AG20443 (cell line): Measurements from ENCODE around the gene KCNQ1OT1.

Experiments used
- DNase-seq: peaks from one replicate; pipeline ENCODE4 v3.0.0; 2012; ENCODE audit warnings: low spot score, mixed read lengths

The KCNQ1OT1 gene

DNA sequence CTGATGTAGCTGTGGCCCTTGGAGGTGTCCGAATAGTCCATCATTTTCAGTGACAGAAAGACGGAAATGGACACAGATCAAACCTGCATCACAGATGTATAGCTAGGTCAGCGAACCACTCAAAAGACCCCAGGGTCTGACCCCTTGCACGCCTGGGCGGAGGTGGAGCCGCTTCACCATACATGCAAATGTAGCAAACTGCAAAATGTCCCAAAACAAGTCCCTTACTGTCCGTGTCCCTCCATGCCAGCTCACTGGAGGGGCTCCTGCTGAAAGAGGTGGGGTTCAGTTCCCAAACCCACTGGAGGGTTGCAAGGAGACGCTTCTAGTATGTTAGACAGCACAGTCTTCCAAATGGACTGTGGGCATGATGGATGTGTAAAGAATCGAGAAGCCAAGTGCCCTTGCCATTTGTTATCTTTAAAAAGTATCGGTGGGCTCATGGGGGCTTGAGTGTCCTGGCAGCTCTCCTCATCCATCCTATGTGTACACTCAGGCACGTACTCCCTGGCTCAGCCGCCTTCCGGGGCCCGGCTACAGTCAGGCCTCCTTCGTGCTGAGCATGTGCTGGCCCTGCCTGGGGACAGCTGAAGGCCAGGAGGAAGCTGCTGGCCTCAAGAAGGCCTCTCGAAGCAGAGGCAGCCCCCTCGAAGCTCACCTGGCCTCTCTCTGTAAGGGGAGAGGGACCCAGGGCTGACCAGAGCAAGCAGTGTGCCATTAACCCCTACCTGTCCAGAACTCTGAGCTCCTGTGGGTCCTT is 20.2 kb upstream of the KCNQ1OT1 start:
- no peak for DNase-seq

DNA sequence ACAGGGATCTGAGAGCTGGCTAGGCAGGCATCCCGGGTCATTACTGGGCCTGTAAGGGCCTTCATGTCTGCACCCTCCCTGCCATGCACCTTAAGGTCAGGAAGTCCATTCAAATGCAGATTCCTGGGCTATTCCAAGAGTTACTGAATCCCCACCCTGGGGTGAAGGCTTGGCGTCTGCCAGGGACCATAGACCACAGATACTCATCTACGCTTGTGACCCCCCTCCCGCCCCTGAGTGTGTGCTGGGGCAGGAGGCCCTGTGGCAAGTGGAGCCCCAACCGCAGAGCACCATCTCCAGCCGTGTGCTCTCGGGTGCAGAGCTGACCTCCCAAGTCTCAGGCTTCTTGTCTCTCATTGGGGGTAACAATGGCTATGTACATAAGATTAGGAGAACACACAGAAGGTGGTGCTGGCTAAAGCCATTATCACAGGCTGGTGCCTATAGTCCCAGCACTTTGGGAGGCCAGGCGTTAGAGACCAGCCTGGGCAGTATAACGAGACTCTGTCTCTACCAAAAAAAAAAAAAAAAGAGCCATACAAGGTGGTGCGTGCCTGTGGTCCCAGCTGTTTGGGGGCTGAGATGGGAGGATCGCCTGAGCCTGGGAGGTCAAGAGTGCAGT is 19.1 kb upstream of the KCNQ1OT1 start:
- no peak for DNase-seq

DNA sequence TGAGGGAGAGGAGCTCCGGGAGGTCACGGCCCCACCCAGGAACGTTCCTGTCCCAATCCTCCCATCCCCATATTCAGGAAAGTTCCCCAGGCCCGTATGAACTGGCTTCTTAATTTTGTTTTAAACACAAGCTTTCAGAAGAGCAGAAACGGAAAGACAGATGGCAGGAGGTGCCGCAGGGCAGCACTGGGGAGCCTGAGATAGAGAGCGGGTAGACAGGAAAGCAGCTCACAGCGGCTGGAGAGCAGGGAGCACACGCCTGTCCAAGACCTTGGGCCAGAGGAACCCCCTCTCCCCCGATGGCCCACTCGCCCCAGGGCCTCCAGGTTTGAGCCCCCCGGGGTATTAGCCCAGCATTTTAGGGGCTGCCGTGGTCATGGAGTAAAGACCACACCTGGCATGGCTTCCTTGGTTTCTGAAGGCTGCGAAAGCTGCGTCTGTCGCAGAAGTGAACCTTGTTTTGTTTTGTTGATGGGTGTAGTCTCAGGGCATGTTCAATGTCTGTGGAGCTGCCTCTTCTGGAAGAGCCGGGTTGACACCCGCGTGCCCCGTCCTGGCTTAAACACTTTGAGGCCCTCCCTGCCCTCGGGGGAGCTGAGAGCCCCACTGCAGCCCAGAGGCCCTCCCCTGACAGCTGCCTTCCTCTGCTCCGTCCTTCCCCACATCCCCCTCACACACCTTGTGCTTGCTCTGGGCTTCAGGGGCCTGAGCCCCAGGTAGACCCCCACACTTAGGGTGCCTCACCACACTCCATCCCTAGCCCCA is 17.9 kb upstream of the KCNQ1OT1 start:
- no peak for DNase-seq

DNA sequence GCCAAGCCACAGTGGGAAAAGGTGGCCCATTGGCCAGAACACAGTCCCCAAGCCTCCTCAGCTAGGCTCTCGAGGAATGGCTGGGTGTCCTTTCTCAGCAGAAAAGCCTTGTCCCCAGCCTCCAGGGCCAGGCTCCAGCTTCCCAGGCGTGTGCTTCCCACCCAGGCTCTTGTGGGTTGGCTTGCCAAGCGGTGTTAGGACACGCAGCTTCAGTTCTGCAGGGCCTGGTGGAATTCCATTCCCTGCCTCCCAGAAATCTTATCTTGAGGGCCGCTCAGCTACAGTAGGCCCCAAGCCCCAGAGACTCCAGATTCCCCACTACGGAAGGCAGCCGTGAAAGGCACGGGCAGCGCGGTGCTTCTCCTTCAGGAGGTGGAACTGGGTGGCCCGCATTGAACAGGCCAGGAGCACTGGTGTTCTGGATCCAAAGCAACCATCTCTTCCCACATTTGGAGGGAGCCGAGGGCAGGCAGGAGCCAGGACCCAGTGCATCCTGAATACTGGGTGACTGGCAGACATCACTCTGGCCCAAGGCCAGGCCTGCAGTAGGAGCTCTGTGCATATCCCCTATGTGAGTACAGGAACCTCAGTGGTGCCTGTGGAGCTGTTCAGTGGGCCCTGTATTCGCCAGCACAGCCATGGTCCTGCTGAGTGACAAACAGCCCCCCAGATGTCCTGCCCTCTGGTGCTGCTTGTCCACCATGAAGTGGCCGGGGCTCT is 16.7 kb upstream of the KCNQ1OT1 start:
- DNase-seq = no peak

DNA sequence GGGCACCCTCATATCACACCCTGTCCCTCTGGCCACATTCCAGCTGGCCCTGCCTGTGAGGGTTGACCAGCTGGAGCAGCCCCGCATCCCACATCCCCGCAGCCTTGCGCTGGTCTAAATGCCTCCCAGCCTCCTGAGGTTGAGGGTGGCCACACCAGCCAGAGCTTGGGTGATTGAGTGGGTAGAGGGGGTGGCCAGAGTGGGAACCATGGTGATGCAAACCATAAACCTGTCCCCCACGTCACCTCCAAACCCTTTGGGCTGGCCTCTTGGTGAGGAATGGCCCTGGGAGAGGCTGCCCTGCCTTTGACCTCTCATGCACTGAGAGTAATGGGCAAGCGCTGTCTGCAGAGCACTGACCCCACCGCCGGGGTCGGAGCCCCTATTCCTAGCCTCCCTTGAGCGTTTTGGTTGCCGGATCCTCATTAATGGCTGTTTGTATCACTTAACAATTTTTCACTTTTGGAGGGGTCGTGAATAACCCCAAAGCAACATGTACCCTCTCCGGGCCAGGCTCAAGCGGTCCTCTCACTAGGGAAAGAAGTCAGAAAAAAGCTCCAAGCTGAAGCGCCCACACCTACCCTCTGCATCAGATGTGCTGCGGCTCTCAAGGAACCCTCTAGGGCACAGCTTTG is 16.0 kb upstream of the KCNQ1OT1 start:
- no peak for DNase-seq

DNA sequence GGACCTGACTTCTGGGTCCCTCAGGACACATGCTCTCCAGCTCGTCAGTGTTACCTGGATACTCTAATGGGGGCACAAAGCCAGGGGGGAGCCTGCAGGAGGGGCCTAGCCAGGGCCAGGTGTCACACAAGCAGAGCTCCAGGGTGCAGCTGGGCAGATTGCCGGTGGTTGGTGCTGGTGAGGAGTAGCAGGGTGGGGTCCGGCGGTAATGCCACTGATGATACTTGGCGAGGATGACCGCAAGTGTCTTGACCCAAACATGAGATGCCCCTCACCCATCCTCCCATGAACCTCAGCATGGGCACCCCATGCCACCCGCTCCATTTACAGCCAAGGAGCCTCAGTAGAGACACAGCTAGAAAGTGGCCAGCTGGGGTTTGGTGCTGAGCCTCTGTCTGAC is 15.1 kb upstream of the KCNQ1OT1 start:
- no peak for DNase-seq

DNA sequence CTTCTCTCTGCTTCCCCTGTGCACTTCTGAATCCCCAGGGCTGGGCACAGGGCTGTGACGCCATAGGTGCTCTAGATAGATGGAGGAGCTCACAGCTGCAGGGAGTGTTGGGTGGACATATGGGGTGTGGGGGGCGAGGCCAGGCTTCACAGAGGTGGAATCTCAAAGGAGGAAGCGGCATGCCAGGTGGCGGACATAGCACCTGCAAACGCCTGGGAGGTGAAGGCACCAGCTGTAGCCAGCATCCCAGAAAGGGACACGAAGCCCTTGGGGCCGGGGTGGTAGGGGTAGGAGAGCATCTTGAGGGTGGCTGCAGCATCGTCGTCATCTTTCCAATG is 14.6 kb upstream of the KCNQ1OT1 start:
- DNase-seq = no peak

DNA sequence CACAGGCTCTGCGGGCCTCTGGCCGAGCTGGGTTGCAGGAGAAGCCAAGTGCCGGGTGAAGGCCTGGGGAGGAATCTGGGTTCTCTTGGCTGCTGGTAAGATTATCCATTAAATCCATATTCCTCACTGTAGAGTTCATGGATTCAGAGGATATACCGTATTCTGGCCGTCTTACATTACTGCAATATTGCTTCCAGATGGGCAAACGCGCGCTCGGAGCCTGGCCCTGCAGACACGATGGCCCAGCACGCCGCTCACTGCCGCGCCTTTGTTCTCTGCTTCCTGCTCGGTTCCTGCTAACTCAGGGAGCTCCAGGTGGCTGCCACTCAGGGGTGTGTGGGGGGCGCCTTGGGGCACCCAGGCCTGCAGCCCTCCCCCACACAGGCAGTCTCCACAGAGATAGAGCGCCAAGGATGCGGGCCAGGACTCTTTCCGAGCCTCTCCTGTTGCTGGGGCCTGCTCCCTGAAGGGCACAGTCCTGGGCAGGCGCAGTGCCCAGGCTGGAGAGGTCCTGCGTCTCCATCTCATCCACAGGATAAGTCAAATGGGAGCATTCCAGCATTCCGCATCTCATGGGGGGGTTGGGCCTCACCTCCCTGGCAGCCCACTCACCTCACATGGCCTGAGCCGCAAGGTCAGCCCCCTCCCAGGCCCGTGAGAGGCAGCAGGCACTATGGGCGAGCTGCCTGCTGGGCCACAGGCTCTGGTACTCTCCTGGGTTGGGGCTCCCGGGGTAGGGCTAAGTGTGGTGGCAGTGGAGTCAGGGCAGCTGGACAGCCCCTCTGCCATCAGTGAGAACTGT is 14.1 kb upstream of the KCNQ1OT1 start:
- DNase-seq = no peak

DNA sequence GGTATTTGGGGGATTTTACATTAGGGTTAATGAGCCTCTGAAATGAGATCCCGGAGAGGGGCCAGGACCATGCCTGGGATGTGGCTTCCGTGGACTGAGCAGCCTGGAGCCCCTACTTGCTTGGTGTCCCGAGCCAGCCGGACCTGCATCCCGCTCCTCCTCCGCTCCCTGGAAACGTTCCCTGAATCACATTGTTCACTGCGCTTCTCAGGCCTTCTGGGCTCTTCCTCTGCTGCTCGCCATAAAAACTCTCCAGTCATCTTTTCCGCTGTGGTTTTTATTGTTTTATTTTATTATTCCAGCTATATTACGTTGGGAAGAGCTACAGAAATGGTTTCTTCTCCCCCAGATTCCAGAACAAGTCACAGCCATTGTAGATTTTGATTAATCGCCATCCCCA is 13.3 kb upstream of the KCNQ1OT1 start:
- DNase-seq = no peak

DNA sequence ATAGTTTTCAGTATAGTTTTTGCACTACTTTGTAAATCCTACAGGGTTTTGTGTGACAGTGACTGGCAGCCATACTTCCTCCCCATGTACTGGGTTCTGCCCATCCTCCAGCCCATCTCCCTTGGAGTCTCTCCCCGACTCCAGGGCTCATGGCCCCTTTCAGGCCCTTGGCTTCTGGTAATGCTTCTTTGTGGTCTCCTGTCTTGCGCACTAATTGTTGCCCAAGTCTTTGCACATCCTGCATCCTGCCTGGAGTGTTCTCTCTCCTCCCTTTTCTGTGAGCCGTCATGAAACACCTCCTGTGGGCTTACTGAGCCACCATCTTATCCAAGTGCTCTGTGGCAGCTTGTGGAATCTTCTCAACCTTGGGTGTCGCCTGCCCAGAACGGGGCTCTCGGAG is 11.4 kb upstream of the KCNQ1OT1 start:
- DNase-seq = no peak

DNA sequence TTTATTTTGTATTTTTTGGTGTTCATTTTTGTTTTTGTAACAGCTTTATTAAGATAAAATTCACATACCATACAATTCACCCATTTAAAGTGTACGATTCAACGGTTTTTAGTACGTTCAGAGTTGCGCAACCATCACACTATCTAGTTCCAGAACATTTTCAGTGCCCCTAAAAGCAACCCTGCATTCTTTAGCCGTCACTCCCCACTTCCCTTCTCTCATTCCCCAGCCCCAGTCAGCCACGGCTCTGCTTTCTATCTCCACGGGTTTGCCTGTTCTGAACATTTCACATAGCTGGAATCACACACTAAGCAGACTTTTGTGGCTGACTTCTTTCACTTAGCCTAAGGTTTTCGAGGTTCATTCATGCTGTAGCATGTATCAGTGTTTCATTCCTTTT is 9.6 kb upstream of the KCNQ1OT1 start:
- DNase-seq = no peak

DNA sequence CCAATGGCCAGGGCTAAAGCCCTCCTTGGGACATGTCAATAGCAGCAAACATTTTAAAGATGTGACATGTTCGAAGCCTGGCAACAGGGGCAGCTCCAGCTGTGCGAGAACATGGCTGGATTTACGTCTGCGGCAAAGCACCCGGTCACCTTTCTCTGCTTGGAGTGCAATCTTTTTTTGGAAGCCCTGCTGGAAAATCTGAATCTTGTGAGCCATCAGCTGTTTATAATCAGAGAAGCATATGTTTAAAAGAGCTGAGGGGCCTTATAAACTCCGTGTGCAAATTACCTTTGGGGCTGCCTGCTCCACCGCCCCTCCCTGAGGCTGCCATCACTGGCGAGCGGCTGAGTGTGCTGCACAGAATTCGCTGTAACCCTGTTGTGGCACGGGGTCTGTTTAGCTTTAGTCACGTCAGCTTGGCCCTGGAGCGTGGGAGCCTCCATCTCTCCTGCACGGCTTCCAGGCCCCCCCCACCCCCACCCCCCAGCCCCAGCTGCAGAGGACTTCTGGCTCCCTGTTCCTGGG is 9.0 kb upstream of the KCNQ1OT1 start:
- no peak for DNase-seq

DNA sequence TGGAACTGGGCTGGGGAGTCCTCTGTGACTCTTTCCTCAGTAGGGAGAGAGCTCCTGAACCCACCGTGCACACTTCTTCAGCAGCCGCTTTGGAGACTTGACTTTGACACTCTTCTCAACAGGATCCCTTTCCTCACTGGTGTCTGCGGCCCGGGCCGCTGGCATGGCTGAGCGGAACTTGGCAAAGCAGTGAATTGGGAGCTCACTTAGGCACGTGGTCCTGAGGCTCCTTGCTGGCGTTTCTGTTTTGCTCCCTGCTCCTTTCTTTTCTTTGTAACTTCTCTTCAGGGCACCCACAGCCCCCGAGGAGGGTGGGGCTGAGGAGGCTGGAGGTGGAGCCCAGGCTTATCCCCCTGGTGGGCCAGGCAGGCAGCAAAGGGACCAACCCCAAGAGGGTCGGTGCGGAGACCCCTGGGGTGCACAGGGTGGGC is 8.4 kb upstream of the KCNQ1OT1 start:
- DNase-seq = peak; percentile 53

DNA sequence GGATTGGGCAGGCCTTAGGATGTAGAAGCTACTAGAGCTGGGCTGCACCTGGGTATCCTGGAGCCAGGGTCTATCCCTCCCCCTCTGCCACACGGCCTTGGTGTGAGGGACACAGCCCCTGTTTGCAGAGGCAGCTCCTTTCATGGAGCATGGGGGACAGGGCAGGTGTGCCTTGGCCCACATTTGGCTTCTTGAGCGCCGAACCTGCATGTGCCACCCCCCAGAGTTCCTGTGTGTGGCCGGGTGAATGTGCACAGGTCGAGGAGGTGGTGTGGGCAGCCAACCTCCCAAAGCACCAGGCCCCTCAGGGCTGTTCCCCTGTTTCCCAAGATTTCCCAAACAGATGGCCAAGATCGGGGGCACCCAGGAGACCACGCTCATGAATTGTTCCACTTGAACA is 7.9 kb upstream of the KCNQ1OT1 start:
- DNase-seq = no peak

DNA sequence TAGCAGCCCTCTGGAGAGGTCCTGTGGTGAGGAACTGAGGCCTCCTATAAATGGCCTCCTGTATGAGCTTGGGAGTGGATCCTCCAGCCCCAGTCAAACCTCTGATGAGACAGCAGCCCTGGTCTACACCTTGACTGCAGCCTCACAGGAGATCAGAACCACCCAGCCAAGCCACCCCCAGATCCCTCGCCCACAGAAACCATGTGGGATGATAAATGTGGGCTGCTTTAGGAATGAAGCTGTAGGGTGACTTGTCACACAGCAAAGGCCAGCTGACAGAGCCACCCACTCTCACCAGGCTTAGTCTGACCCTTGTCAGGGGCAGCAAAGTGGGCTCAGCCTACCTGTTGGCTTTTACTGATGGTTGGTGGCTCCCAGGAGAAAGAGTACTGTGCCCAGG is 6.5 kb upstream of the KCNQ1OT1 start:
- DNase-seq = no peak

DNA sequence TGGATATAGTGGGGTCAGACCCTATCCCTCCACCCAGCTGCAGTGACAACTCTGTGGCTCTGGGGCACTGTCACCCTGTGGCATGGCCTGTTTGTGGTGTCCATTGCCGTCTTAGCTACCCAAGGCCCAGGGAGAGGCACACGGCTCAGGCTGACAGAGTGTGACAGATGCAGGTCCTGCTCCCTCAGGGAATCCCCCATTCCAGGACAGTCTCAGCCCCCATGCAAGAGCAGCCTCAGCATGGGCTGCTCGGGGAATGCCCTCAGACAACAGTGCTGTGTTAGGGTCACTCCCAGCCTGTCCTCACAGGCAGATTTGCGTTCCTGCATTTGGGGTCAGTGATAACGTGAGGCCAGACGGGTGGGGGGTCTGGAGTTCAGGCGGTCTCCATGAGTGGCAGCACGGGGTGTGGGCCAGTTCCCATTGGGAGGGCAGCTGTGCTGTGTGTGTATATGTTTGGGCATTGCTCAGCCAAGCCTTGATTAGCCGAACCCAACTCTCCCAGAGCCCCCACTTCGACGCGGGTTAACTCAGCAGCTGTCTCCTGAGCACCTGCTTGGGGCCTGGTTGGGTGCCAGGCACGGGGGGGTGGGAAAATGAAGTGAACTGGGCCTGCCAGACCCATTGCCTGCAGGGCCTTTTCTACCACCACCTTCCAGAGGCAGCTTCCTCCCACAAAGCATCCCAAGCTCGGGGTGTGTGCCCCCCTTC is 5.3 kb upstream of the KCNQ1OT1 start:
- DNase-seq = no peak

DNA sequence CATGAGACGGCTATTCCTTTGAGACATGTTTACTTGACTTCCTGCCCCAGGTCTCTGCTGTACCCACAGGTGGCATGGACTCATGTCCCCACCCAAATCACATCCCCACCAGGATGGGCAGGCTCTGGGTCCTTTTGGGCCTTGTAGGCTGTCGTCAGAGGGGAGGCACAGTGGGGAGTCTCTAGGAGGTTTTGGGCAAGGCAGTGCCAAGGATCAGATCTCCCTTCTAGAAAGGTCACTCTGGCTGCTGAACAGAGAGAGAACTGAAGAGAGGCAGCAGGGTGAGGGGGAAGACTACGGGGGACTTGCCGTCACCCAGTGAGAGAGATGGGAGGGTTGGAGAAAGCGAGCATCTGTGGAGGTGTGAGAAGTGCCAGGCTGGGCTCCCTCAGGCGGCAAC is 4.6 kb upstream of the KCNQ1OT1 start:
- no peak for DNase-seq

DNA sequence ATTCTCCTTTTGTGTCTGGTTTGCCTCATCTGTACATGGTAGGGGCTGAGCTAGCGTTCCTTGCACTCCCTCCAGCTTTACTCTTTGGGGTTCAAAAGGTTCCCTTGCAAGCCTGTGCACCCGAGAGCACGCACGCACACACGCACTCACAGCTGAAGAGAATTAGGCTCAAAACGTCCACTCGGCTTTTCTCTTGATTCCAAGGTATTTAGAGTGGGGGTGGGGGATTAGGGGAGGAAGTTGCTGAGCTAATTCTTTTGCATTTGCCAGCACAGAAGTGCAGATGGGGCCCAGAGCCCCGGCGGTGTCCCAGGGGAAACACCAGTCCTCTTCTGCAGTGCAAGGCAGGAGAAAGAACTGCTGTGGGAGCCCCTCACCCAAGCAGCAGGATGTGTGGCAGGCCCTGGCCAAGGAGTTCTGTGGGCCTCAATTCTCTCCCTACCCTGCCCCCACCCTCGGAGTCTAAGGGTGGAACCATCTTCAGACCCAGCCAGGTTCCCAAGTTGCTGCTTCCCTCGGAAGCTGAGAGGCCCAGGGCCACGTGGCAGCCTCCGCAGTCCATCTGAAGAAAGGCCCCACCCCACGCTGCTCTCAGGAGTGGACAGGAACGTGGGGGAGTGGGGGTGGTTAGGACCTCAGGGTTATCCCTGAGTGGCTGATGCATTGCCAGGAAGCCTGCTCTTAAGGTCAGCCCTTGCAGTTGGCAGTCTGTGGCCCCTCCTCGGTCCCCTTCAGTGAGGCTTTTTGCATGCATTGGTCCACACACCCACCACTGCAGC is 3.8 kb upstream of the KCNQ1OT1 start:
- no peak for DNase-seq

DNA sequence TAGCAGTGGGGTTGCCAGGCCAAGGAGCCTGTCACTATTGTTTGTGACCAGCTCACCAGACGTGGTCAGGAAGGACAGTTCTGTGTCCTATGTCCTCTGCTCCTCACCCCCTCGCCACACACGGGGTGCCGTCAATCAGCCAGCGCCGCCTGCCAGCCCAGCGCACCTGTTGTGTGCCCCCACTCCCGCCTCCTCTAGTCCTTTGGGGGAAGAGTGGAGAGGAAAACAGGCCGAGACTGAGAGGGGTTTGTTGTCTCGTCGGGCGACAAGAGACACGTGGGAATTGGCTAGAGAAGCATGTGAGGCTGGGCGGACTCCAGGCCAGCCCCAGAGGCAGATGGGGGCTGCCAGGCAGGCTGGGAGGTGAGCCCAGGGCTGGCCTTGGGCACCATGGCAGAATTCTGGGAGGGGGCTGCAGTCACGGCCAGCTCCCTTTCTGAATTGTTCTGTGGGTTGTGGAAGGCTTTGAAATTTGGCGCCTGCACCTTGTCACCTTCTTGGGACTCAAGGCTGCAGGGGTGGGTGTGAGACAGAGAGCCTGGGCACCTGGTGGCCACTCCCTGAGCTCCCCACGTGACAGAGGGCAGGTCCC is 3.1 kb upstream of the KCNQ1OT1 start:
- no peak for DNase-seq
